Loucy (cell line): ENCODE data around the gene ERF.

Experiments used
- EZH2phosphoT487 ChIP-seq: fragments of 200-600 bp; IDR thresholded peaks from 2 replicates; pipeline ENCODE4 v1.6.1; 2018; ENCODE audit warnings: antibody characterized with exemption, mild to moderate bottlenecking, moderate library complexity, borderline replicate concordance
- TF ChIP-seq, protein P1 (sequence below): fragments of 200-600 bp; sonication (generic); conservative IDR thresholded peaks from 2 replicates; pipeline ENCODE4 v1.5.1; 2014; ENCODE audit warnings: mild to moderate bottlenecking, antibody characterized with exemption, low read length

DNA sequence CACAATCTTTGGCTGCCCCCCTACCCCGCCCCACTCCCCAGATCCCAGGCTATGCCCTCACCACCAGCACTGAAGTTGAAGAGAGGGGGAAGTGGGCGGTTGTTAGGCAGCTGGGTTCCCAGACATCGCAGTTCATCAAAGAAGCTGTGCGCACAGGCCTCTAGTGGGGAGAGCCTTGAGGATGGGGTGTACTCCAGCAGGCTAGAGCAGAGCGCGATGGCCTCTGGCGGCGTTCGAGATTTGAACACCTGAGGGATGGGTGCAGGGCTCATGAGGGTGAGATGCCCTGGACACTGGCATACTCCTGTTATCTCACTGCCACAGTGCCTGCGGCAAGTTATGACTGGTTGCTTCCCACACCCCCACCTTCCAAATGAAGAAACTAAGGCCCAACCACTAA, 22.5 kb downstream of the ERF start:
- TF ChIP-seq, protein P1, sequence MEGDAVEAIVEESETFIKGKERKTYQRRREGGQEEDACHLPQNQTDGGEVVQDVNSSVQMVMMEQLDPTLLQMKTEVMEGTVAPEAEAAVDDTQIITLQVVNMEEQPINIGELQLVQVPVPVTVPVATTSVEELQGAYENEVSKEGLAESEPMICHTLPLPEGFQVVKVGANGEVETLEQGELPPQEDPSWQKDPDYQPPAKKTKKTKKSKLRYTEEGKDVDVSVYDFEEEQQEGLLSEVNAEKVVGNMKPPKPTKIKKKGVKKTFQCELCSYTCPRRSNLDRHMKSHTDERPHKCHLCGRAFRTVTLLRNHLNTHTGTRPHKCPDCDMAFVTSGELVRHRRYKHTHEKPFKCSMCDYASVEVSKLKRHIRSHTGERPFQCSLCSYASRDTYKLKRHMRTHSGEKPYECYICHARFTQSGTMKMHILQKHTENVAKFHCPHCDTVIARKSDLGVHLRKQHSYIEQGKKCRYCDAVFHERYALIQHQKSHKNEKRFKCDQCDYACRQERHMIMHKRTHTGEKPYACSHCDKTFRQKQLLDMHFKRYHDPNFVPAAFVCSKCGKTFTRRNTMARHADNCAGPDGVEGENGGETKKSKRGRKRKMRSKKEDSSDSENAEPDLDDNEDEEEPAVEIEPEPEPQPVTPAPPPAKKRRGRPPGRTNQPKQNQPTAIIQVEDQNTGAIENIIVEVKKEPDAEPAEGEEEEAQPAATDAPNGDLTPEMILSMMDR: no peak
- no peak for TF ChIP-seq EZH2phosphoT487
